Neuron (in vitro differentiated cells): ENCODE data around the gene PCSK6.

ENCODE experiments used
- H2AFZ ChIP-seq: one replicate; pipeline ENCODE4 v1.6.1; 2013; ENCODE audit warnings: low read depth, mild to moderate bottlenecking, inconsistent platforms, low read length, moderate library complexity
- H3K27me3 ChIP-seq: one replicate; pipeline ENCODE4 v1.6.1; 2013; ENCODE audit warnings: low read length; ENCODE audit not compliant: insufficient read depth
- H3K36me3 ChIP-seq: one replicate; pipeline ENCODE4 v1.6.1; 2013; ENCODE audit warnings: low read length; ENCODE audit not compliant: insufficient read depth
- H3K4me1 ChIP-seq: one replicate; pipeline ENCODE4 v1.6.1; 2013; ENCODE audit warnings: low read length; ENCODE audit not compliant: insufficient read depth
- H3K4me3 ChIP-seq: 2 replicates; pipeline ENCODE4 v1.5.1; 2013; ENCODE audit warnings: mild to moderate bottlenecking, low read length, moderate library complexity
- H3K9me3 ChIP-seq: one replicate; pipeline ENCODE4 v1.6.1; 2013; ENCODE audit warnings: low read length

PCSK6 gene

DNA sequence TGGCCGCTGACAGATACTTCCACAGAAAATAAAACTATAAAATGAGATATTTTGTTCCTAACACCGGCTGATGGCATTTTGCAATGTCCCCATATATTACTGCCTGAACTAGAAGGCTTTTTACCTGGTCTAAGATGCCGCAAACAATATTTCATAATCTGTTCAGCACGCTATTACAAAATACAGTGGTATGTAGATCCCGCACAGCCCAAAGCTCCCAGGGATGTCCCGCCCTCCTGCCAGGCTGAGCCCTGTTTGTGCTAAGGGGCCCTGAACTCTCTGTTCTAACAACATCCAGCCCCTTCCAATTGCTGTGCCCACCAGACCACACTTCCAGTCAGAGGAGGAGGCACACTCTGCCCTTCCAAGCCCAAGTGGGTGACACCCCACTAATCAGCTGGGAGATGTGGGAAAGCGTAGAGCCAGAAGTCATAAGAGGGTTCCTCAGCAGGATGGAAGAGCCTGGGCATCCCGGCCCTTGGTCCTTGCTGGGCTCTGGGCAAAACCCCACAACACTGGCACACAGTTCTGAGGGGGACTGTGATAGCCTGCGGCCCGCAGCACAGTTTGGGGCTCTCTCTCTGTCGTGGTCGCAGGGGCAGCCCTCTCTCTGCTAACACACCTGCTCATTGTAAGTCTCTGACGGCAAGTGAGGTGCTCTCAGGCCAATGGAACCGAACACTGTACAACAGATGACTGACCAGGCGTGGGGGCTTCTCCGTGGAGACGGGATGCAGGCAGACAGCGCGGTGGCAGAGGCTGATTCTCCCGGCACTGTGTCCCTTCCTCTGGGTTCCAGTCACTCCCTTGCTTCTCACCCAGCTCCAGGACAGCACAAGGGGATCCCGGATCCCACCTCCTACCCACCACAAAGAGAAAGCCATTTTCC, 55.2 kb downstream of the PCSK6 start:
- H3K36me3 ChIP-seq: no peaks in the 10 kb centered on the region
- no peak overlapping the region for H3K4me3 ChIP-seq
- no peaks in the 10 kb centered on the region for H3K27me3 ChIP-seq
- peaks cover 3% of the 10 kb centered on the region for H3K9me3 ChIP-seq
- no peak overlapping the region for H2AFZ ChIP-seq
- H3K4me1 ChIP-seq: peaks cover 13% of the 10 kb centered on the region

DNA sequence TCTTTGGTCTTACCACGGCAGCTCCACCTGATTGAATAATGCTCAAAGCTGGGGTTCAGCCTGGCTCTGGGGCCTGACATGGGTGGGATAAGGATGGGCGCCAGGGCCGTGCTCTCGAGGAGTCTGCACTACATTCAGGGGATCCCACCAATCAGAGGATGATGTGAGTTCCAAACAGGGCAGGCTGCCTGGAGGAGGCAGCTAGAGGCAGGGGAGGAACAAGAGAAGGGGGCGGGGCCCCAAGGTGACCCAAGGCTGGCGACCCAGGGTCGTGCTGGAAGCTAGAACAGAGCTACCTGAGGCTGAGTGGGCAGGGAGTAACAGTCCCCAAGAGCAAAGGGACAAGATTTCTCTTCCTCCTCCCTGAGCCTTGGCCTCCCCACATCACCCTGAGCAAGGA, 56.1 kb downstream of the PCSK6 start:
- H3K9me3 ChIP-seq: no peaks in the 10 kb centered on the region
- no peaks in the 10 kb centered on the region for H3K36me3 ChIP-seq
- H3K27me3 ChIP-seq: no peaks in the 10 kb centered on the region
- H3K4me3 ChIP-seq: no peak overlapping the region
- peaks cover 20% of the 10 kb centered on the region for H3K4me1 ChIP-seq
- H2AFZ ChIP-seq: no peak overlapping the region

DNA sequence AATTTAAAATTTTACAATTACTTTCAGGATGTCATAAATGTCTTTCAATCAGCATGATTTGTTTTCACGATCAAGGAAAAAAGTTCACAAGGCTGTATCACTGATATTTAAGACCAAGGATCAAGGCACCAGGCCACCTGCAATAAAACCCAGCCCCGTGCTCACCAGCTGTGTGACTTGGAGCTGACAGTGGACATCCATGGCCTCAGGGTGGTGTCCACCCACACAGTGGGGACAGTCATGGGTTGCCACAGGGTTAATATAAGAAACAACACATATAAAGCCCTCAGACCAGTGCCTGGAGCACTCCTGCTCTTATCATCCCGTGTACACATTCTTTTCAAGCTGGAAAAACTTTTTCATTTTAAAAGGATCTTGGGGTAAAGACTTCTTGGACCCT, 56.5 kb downstream of the PCSK6 start:
- Histone ChIP-seq H3K4me3 (no peak overlapping the region), H3K9me3 (no peaks in the 10 kb centered on the region), H3K4me1 (peaks cover 21% of the 10 kb centered on the region), H2AFZ (no peak overlapping the region), H3K36me3 (no peaks in the 10 kb centered on the region), H3K27me3 (no peaks in the 10 kb centered on the region)

DNA sequence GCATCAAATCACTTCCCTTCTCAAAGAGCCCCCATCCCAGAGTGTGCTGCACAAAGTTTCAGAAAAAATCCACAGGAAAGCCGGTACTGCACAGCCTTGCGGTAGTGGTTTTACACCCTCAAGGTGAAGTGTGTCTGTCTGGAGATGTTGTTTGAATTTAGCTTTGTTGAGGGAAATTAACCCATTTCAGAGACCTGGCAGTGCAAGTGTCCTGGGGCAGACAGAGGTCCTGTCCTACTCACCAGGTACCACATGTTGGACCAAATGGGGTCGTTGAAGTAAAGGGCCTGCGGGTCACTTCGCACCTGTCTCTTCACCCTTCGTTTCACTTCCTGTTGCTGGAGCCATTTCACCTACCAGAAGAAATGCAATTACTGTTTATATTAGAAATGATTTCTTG, 57.8 kb downstream of the PCSK6 start:
- Histone ChIP-seq H3K27me3 (no peaks in the 10 kb centered on the region), H3K4me1 (peaks cover 11% of the 10 kb centered on the region), H2AFZ (no peak overlapping the region), H3K4me3 (no peak overlapping the region), H3K9me3 (no peaks in the 10 kb centered on the region), H3K36me3 (no peaks in the 10 kb centered on the region)

DNA sequence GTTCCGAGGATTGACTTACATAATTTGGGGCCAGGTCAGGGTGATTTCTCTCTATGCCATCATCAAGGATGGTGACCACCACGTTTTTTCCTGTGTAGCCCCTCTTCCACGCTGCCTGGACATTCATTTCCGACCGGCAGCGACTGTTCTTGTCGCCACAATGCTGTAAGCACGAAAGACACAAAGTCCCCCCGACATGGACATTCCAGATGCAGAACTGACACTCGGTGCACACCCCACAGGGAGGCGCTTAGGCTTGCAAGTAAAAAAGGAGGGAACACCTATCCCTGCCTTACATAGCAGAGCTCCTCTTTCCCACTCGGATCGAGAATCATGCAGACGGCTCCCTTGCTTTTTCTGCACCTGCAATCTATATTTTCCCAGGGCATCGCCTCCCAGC, 58.2 kb downstream of the PCSK6 start:
- no peak overlapping the region for H2AFZ ChIP-seq
- H3K4me1 ChIP-seq: peaks cover 11% of the 10 kb centered on the region
- no peaks in the 10 kb centered on the region for H3K36me3 ChIP-seq
- no peaks in the 10 kb centered on the region for H3K27me3 ChIP-seq
- H3K4me3 ChIP-seq: no peak overlapping the region
- no peaks in the 10 kb centered on the region for H3K9me3 ChIP-seq

- Histone ChIP-seq H3K4me1 (peaks cover 11% of the 10 kb centered on the region), H3K27me3 (no peaks in the 10 kb centered on the region), H3K36me3 (no peaks in the 10 kb centered on the region), H3K4me3 (no peak overlapping the region), H2AFZ (no peak overlapping the region), H3K9me3 (no peaks in the 10 kb centered on the region)
Observed at GRCh38 chr15:101429646-101430045, 59.9 kb downstream of the PCSK6 start.

GRCh38 chr15:101429191-101429590, 60.3 kb downstream of the PCSK6 start:
- Histone ChIP-seq H3K27me3 (no peaks in the 10 kb centered on the region), H3K9me3 (no peaks in the 10 kb centered on the region), H3K4me3 (no peak overlapping the region), H3K4me1 (peaks cover 11% of the 10 kb centered on the region), H3K36me3 (no peaks in the 10 kb centered on the region), H2AFZ (no peak overlapping the region)

GRCh38 chr15:101428758-101429157, 60.7 kb downstream of the PCSK6 start:
- no peak overlapping the region for H2AFZ ChIP-seq
- no peaks in the 10 kb centered on the region for H3K36me3 ChIP-seq
- H3K27me3 ChIP-seq: no peaks in the 10 kb centered on the region
- no peak overlapping the region for H3K4me3 ChIP-seq
- H3K4me1 ChIP-seq: peaks cover 11% of the 10 kb centered on the region
- H3K9me3 ChIP-seq: no peaks in the 10 kb centered on the region

- Histone ChIP-seq H3K27me3 (no peaks in the 10 kb centered on the region), H3K36me3 (no peaks in the 10 kb centered on the region), H2AFZ (no peak overlapping the region), H3K4me1 (peaks cover 11% of the 10 kb centered on the region), H3K9me3 (no peaks in the 10 kb centered on the region), H3K4me3 (no peak overlapping the region)
Observed at GRCh38 chr15:101427606-101428487, 61.7 kb downstream of the PCSK6 start.

- Histone ChIP-seq H3K4me1 (peaks cover 11% of the 10 kb centered on the region), H2AFZ (no peak overlapping the region), H3K4me3 (no peak overlapping the region), H3K9me3 (no peaks in the 10 kb centered on the region), H3K36me3 (no peaks in the 10 kb centered on the region), H3K27me3 (no peaks in the 10 kb centered on the region)
Observed at GRCh38 chr15:101426761-101427333, 62.7 kb downstream of the PCSK6 start.

GRCh38 chr15:101425787-101426365, 63.6 kb downstream of the PCSK6 start:
- H3K4me3 ChIP-seq: no peak overlapping the region
- H3K27me3 ChIP-seq: no peaks in the 10 kb centered on the region
- H3K4me1 ChIP-seq: peaks cover 11% of the 10 kb centered on the region
- H3K9me3 ChIP-seq: no peaks in the 10 kb centered on the region
- H2AFZ ChIP-seq: no peak overlapping the region
- H3K36me3 ChIP-seq: no peaks in the 10 kb centered on the region

DNA sequence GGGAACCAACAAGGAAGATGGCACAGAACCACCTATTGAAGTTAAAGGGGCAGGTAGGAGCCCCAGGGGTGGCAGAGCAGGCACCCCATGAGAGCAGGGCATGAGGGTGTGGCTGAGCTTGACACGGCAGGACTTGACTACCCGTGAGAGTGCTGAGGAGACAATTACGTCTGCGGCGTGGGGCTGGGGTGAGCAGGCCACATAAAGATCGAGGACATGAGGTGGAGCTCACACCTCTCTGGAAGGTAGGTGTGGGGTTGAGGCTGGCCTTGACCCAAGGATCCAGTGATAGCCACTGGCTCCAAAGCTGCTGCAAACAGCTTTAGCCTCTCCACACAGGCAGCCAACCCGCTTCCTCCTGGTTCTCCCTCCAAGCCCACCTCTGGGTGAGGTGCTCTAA, 64.5 kb downstream of the PCSK6 start:
- Histone ChIP-seq H3K4me3 (no peak overlapping the region), H3K27me3 (no peaks in the 10 kb centered on the region), H3K9me3 (no peaks in the 10 kb centered on the region), H3K4me1 (peaks cover 11% of the 10 kb centered on the region), H2AFZ (no peak overlapping the region), H3K36me3 (no peaks in the 10 kb centered on the region)

DNA sequence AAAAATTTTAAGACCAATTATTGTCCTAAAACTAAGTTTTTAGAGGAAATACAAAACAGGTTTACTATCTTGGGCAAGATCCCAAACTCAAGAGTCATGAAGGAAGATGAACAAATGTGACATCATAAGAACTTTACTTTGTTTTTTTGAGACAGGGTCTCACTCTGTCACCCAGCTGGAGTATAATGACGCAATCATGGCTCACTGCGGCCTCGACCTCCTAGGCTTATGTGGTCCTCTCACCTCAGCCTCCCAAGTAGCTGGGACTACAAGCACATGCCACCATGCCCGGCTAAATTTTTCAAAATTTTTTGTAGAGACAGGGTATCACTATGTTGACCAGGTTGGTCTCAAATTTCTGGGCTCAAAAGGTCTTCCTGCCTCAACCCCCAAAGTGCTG, 69.3 kb downstream of the PCSK6 start:
- H3K4me1 ChIP-seq: no peaks in the 10 kb centered on the region
- no peaks in the 10 kb centered on the region for H3K9me3 ChIP-seq

More for the DNA sequence above, 69.3 kb downstream of the PCSK6 start:
- Histone ChIP-seq H3K27me3 (no peaks in the 10 kb centered on the region), H3K36me3 (no peaks in the 10 kb centered on the region), H3K4me3 (no peak overlapping the region), H2AFZ (no peak overlapping the region)
